GM18951 (cell line): ENCODE results near the gene JDP2.
"Not testable (repeated sequence)": the region's sequence is repeated elsewhere in the genome, so short reads cannot be mapped to it uniquely, and the experiment has no call there.

Experiments
- POLR2A ChIP-seq: IDR thresholded peaks from 4 replicates; pipeline ENCODE4 v1.6.1; 2011; ENCODE audit warnings: mild to moderate bottlenecking; ENCODE audit not compliant: insufficient read length, insufficient read depth; ENCODE audit errors: extremely low read depth
- in situ Hi-C: fragments of 300-500 bp; cut with MboI; formaldehyde crosslinking; loops from one replicate; pipeline ENCODE4 v1.12.0; 2022; ENCODE audit warnings: low sequenced_read_pairs, mixed read lengths, inconsistent platforms; ENCODE audit not compliant: unreplicated experiment

The JDP2 gene, protein sequence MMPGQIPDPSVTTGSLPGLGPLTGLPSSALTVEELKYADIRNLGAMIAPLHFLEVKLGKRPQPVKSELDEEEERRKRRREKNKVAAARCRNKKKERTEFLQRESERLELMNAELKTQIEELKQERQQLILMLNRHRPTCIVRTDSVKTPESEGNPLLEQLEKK

GRCh38 chr14:75427482-75428229 lies at the start of gene JDP2:
JDP2 (plus strand) TSS chr14:75428022; CDS start chr14:75437921, 9,899 bp downstream.
- TF ChIP-seq POLR2A = peak; percentile 53

DNA sequence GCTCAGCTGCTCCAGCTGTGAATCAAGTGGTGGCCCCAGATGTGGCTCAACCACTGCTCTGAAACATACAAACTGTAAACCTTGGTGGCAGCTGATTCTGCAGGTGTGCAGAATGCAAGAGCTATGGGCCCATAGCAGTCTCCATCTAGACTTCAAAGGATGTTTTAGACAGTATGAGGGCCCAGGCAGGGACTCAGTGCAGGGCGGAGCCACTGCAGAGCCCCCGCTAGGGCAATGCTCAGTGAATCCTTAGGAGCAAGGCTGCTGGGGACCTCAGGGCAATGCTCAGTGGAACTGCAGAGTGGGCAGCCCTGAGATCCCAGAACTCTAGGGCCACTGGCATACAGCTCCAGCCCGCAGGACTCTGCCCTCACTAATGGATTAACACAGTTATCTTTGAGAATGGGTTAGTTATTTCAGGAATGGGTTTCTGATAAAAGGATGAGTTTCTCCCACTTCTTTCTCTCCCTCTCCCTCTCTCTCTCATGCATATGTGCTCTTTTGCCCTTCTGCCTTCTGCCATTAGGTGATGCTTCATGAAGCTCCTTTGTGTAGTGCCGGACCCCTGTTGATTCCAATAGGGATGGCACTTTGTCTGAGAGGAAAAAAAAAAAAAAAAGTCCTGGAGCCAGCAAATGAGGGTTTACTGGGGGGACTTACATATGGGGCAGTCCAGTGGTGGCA lies 48.4 kb upstream of the JDP2 start:
- no peak for TF ChIP-seq POLR2A
- in situ Hi-C loops = no loop called here

More at GRCh38 chr14:75427482-75428229, at the start of gene JDP2:
- in situ Hi-C loops = no loop called here

DNA sequence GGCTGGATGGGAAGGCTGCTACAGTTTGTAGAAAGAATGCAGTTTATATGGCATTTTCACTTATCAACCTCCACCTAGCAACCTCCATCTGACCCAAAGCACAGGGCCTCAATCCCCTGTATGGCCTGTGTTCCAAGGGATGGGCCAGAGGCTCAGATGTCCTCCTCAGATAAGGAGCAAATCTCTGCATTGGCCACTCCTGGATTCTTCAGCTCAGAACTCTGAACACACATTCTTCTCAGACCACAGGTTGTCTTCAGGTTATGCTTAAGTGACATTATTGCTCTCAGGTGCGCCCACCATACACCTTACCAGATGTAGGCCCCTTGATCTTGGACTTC lies 47.9 kb upstream of the JDP2 start:
- in situ Hi-C loops = no loop called here

DNA sequence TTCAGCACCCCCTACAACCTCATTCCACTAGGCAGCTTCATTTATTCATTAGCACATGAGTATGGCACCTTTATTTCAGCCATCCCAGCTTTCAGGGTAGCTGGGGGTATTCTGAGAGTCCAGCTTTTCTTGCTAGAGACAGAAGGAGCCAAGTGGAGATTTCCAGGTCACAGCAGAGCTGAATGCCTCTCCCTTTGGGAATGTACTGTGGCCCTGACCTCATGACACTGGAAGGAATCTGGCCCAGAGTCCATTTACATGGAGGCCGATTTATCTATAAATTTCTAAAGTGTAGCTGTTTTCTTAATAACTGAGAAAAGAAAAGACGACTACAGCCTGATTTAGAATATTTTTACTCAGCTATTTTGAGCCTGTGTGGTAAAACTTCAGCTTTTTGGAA lies 47.2 kb upstream of the JDP2 start:
- TF ChIP-seq POLR2A = no peak

More for the DNA sequence above, 47.9 kb upstream of the JDP2 start:
- no peak for TF ChIP-seq POLR2A

GRCh38 chr14:75381642-75382041 lies 46.2 kb upstream of the JDP2 start:
- TF ChIP-seq POLR2A = no peak
- in situ Hi-C loops = no loop called here

More for the DNA sequence above, 47.2 kb upstream of the JDP2 start:
- in situ Hi-C loops = no loop called here

GRCh38 chr14:75383219-75383618 lies 44.6 kb upstream of the JDP2 start:
- in situ Hi-C loops = not testable (repeated sequence)

DNA sequence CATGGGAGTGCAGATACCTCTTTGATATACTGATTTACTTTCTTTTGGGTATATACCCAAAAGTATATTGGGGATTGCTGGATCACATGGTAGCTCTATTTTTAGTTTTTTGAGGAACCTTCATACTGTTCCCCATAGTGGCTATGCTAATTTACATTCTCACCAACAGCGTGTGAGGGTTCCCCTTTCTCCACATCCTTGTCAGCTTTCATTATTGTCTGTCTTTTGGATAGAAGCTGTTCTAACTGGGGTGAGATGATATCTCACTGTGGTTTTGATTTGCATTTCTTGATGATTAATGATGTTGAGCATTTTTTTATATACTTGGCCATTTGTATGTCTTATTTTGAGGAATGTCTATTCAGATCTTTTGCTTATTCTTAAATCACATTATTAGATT lies 44.1 kb upstream of the JDP2 start:
- in situ Hi-C loops = no loop called here
- TF ChIP-seq POLR2A = no peak

- in situ Hi-C loops = no loop called here
- TF ChIP-seq POLR2A = no peak
Measured at GRCh38 chr14:75389679-75390078, 38.1 kb upstream of the JDP2 start.

DNA sequence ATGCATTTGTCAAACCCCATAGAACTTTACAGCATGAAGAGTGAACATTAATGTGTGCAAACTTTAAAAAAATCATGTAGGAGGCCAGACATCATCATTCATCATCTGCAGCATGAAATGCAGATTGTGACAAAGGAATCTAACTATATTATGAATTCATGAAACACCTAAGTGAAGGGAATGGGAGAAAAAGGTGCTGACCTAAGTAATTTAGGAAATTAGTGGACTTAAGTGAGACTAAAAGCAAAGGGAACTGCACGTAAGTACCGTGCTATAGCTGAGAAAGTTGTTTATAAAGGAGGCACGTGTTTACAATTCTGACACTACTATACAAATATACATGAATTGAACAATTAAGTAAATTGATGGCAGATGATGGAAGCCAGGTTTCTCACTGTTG lies 37.6 kb upstream of the JDP2 start:
- TF ChIP-seq POLR2A = no peak
- in situ Hi-C loops = no loop called here

GRCh38 chr14:75391953-75392352 lies 35.9 kb upstream of the JDP2 start:
- no peak for TF ChIP-seq POLR2A
- in situ Hi-C loops = no loop called here

- TF ChIP-seq POLR2A = no peak
- in situ Hi-C loops = no loop called here
Measured at GRCh38 chr14:75392686-75393641, 34.9 kb upstream of the JDP2 start.

DNA sequence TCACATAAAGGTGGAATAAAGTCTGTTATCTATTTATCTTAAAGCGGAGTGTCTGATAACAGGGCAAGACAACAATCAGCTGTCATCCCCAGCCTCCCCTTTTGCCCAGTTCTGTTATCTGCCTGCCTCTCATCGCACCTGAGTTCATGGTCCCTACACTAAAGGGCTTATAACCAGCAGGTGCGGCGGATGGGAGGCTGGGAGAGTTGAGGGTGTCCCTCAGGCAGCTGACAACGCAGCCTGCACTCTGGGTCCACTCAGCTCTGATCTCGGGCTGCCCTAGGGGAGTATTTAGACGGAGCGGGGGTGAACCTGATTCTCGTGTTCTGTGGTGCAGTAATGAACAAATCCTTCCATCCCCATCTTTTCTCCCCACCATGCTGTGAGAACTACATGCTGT lies 34.0 kb upstream of the JDP2 start:
- TF ChIP-seq POLR2A = no peak
- in situ Hi-C loops = no loop called here

GRCh38 chr14:75395862-75396261 lies 32.0 kb upstream of the JDP2 start:
- TF ChIP-seq POLR2A = no peak
- in situ Hi-C loops = no loop called here
